Right lung (tissue), 10 donors: ENCODE measurements around the gene GPR37. TPM values are rescaled to one million over a fixed set of nuclear protein-coding genes. Genes with fewer than 3 reads are reported as not detected.
A peak's percentile ranks its signal among the peaks of the same experiment; 100 is the strongest.

Experiments used
- DNase-seq, 2 donors: peaks; one replicate each; pipeline ENCODE4 v3.0.0-alpha.2; 2013
- long read RNA-seq, 8 donors: transcript quantifications; one replicate each; lab custom pipeline, GENCODE V29; 2026
- polyA plus RNA-seq, 5 donors: library from polyadenylated mRNA; unstranded; fragments of 120-200 nt; gene quantifications; one replicate each; pipeline versions ENCODE4 v1.2.1 to v1.2.3, GENCODE V29; 2013; ENCODE audit warnings: inconsistent platforms in 1 of 5, low replicate concordance in 1 of 5; ENCODE audit not compliant: insufficient read length in 5 of 5, insufficient read depth in 1 of 5

The GPR37 gene
- 1 to 10 TPM; 4.2 to 5.8 (median 5.3) TPM for polyA plus RNA-seq
- long read RNA-seq, donor 1, partial matches to known transcripts, result 0 of 2 reads
- long read RNA-seq, donor 1, other reads (novel, unspliced or antisense), result 0 of 2 reads
- long read RNA-seq, donor 2, partial matches to known transcripts, result 0 of 1 reads
- long read RNA-seq, donor 2, other reads (novel, unspliced or antisense), result 0 of 1 reads
- long read RNA-seq, donor 3, result 0 reads
- long read RNA-seq, donor 4, partial matches to known transcripts, result 0 of 3 reads
- long read RNA-seq, donor 4, other reads (novel, unspliced or antisense), result 0 of 3 reads
- long read RNA-seq, donor 5, partial matches to known transcripts, result 0 of 4 reads
- long read RNA-seq, donor 5, other reads (novel, unspliced or antisense), result 0 of 4 reads
- long read RNA-seq, donor 6, partial matches to known transcripts, result 0 of 2 reads
- long read RNA-seq, donor 6, other reads (novel, unspliced or antisense), result 0 of 2 reads
- long read RNA-seq, donor 7, partial matches to known transcripts, result 0 of 3 reads
- long read RNA-seq, donor 7, other reads (novel, unspliced or antisense), result 0 of 3 reads
- long read RNA-seq, donor 8, partial matches to known transcripts, result 0 of 1 reads
- long read RNA-seq, donor 8, other reads (novel, unspliced or antisense), result 0 of 1 reads

- DNase-seq, result peak; percentile 73 to 74
Observed at GRCh38 chr7:124765401-124766352, at the start of gene GPR37. Gene GPR37 (minus strand): TSS chr7:124765792. CDS start chr7:124764976, 816 bp downstream.

- no peak for DNase-seq
Observed at GRCh38 chr7:124813994-124814798, 48.6 kb upstream of the GPR37 start.

- no peak for DNase-seq
Observed at GRCh38 chr7:124812764-124813163, 47.2 kb upstream of the GPR37 start.

- no peak for DNase-seq
Observed at GRCh38 chr7:124811341-124811740, 45.7 kb upstream of the GPR37 start.

- DNase-seq, result no peak
Observed at GRCh38 chr7:124810605-124811004, 45.0 kb upstream of the GPR37 start.

GRCh38 chr7:124808206-124808605 lies 42.6 kb upstream of the GPR37 start:
- no peak for DNase-seq

GRCh38 chr7:124801330-124801895 lies 35.8 kb upstream of the GPR37 start:
- DNase-seq, result no peak

GRCh38 chr7:124800386-124800785 lies 34.8 kb upstream of the GPR37 start:
- DNase-seq, result no peak

- DNase-seq, result no peak
Observed at GRCh38 chr7:124799448-124799847, 33.9 kb upstream of the GPR37 start.

- no peak for DNase-seq
Observed at GRCh38 chr7:124796771-124797170, 31.2 kb upstream of the GPR37 start.

- DNase-seq, result no peak
Observed at GRCh38 chr7:124792696-124793095, 27.1 kb upstream of the GPR37 start.

GRCh38 chr7:124792002-124792401 lies 26.4 kb upstream of the GPR37 start:
- no peak for DNase-seq

GRCh38 chr7:124791426-124791825 lies 25.8 kb upstream of the GPR37 start:
- DNase-seq, result no peak

GRCh38 chr7:124790645-124791044 lies 25.1 kb upstream of the GPR37 start:
- DNase-seq, result no peak

GRCh38 chr7:124785994-124786393 lies 20.4 kb upstream of the GPR37 start:
- no peak for DNase-seq

- DNase-seq, result peak; percentile 67 to 79
Observed at GRCh38 chr7:124784879-124785818, 19.6 kb upstream of the GPR37 start.

GRCh38 chr7:124783271-124783670 lies 17.7 kb upstream of the GPR37 start:
- no peak for DNase-seq

GRCh38 chr7:124781907-124782734 lies 16.5 kb upstream of the GPR37 start:
- no peak for DNase-seq

- DNase-seq, result no peak
Observed at GRCh38 chr7:124781418-124781817, 15.8 kb upstream of the GPR37 start.
